ENCODE results near the gene MARCHF3. TPM values are rescaled to one million over a fixed set of nuclear protein-coding genes. Genes with fewer than 3 reads are reported as not detected.

Gene MARCHF3
- total and polyA plus RNA-seq, 10 of the 15 experiments (the other 5 are each of a cell fraction or from before 2014, with no cell fraction given): 3.6 to 24.1 (median 11.3) TPM

DNA sequence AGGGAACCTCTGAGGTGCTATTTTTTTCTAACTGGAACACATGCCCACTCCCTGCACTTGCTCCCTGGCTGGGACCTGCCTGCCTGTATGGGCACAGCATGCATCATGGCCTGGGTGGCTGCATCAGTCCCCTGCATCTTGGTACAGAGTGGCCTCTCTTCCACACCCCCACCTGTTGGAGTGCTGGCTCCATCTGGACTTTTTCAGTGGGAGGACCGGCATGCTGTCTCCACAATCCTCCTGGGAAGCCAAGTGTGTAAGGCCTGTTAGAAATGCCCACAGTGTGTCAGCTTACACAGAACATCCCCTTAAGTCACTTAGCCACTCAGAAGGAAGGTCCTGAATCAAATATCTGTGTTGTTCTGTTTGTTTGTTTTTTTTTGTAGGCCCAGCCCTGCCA is 102.9 kb downstream of the MARCHF3 start:
- RAD21 ChIA-PET (ENCODE audit: unreplicated experiment): no interaction called here
- FAIRE-seq (no peak), ATAC-seq (no peak), DNase-seq (ENCODE audit: low read depth, low spot score) (no peak)
- no TSS peak for BruUV-seq (replicated peaks)
- no peak overlapping the region for H3K4me3 ChIP-seq
- H3K9me3 ChIP-seq (replicated peaks; ENCODE audit: control insufficient read depth, insufficient read depth, low read length): no peaks in the 10 kb centered on the region
- intact Hi-C loops (cut with micrococcal nuclease; ENCODE audit: unreplicated experiment) (no loop called here), in situ Hi-C loops (cut with MboI) (no loop called here)
- no peak overlapping the region for H3K9ac ChIP-seq (ENCODE audit: control insufficient read depth, insufficient read depth, low read length)
- H4K20me1 ChIP-seq (ENCODE audit: control insufficient read depth, insufficient read depth): no peaks in the 10 kb centered on the region
- 82% methylated on average over 1 of the region's 1 CpG for WGBS (ENCODE audit: insufficient coverage, insufficient replicate concordance, low lambda C conversion rate, missing lambda C conversion rate)
- CTCF ChIA-PET: interaction anchor here (0.6 kb wide), 1 partner anchor 131 kb away, joined by 3 read pairs; no protein-coding TSS in a partner anchor
- no peaks in the 10 kb centered on the region for H3K4me1 ChIP-seq (ENCODE audit: control insufficient read depth, insufficient read depth, low read length)
- H3K27ac ChIP-seq (ENCODE audit: control insufficient read depth, insufficient read depth): no peak overlapping the region
- H2AFZ ChIP-seq (ENCODE audit: control insufficient read depth, low read depth, low read length): no peak overlapping the region
- no peaks in the 10 kb centered on the region; a peak in 1 of 4 replicates for H3K36me3 ChIP-seq (ENCODE audit: control insufficient read depth in 2 of 2, insufficient read depth in 2 of 2, low read length in 1 of 2)
- SMC1A ChIA-PET (ENCODE audit: uncharacterized antibody, unreplicated experiment): no interaction called here
- H3K4me2 ChIP-seq (ENCODE audit: control insufficient read depth, insufficient read depth): no peak overlapping the region
- no peaks in the 10 kb centered on the region for H3K79me2 ChIP-seq (ENCODE audit: control insufficient read depth, insufficient read depth, low read length)
- H3K27me3 ChIP-seq (replicated peaks in 1 of 2; ENCODE audit: control insufficient read depth in 2 of 2, insufficient read depth in 2 of 2, low read length in 1 of 2): no peaks in the 10 kb centered on the region
- TF ChIP-seq EZH2 (IDR thresholded peaks at IDR 0.05; ENCODE audit: borderline replicate concordance, control insufficient read depth, low read depth, low read length) (no peak), HDAC2 (IDR thresholded peaks at IDR 0.05) (no peak), RB1 (IDR thresholded peaks at IDR 0.05; ENCODE audit: borderline replicate concordance) (no peak), PKNOX1 (IDR thresholded peaks at IDR 0.05) (no peak), KDM1A (IDR thresholded peaks at IDR 0.05; ENCODE audit: borderline replicate concordance) (no peak), NRF1 (conservative IDR thresholded peaks at IDR 0.05; ENCODE audit: low read depth, low read length) (no peak), RFX5 (IDR thresholded peaks at IDR 0.05; ENCODE audit: low read depth, low read length) (no peak), MEF2A (IDR thresholded peaks at IDR 0.05; ENCODE audit: insufficient read depth, low read depth, low read length) (no peak), ESRRA (IDR thresholded peaks at IDR 0.05; ENCODE audit: low read length) (no peak), FOXK2 (IDR thresholded peaks at IDR 0.05) (no peak), RAD21 (IDR thresholded peaks at IDR 0.05; ENCODE audit: insufficient read depth, low read depth, low read length) (no peak), E2F4 (IDR thresholded peaks at IDR 0.05; ENCODE audit: low read depth, low read length) (no peak), MEF2B (IDR thresholded peaks at IDR 0.05; ENCODE audit: partially characterized antibody, poor library complexity, severe bottlenecking) (no peak), FOS (IDR thresholded peaks at IDR 0.05; ENCODE audit: borderline replicate concordance, extremely low read depth, insufficient read length) (no peak), ETV6 (conservative IDR thresholded peaks at IDR 0.05 in 1 of 2, IDR thresholded peaks at IDR 0.05 in 1 of 2; ENCODE audit: borderline replicate concordance in 1 of 2, low read depth in 1 of 2) (no peak), TCF12 (IDR thresholded peaks at IDR 0.05; ENCODE audit: low read depth, low read length) (no peak)
- TF ChIP-seq, protein P1, sequence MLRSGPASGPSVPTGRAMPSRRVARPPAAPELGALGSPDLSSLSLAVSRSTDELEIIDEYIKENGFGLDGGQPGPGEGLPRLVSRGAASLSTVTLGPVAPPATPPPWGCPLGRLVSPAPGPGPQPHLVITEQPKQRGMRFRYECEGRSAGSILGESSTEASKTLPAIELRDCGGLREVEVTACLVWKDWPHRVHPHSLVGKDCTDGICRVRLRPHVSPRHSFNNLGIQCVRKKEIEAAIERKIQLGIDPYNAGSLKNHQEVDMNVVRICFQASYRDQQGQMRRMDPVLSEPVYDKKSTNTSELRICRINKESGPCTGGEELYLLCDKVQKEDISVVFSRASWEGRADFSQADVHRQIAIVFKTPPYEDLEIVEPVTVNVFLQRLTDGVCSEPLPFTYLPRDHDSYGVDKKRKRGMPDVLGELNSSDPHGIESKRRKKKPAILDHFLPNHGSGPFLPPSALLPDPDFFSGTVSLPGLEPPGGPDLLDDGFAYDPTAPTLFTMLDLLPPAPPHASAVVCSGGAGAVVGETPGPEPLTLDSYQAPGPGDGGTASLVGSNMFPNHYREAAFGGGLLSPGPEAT (IDR thresholded peaks at IDR 0.05; ENCODE audit: low read depth): no peak
- TF ChIP-seq, protein P2, sequence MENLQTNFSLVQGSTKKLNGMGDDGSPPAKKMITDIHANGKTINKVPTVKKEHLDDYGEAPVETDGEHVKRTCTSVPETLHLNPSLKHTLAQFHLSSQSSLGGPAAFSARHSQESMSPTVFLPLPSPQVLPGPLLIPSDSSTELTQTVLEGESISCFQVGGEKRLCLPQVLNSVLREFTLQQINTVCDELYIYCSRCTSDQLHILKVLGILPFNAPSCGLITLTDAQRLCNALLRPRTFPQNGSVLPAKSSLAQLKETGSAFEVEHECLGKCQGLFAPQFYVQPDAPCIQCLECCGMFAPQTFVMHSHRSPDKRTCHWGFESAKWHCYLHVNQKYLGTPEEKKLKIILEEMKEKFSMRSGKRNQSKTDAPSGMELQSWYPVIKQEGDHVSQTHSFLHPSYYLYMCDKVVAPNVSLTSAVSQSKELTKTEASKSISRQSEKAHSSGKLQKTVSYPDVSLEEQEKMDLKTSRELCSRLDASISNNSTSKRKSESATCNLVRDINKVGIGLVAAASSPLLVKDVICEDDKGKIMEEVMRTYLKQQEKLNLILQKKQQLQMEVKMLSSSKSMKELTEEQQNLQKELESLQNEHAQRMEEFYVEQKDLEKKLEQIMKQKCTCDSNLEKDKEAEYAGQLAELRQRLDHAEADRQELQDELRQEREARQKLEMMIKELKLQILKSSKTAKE (IDR thresholded peaks at IDR 0.05; ENCODE audit: low read depth, poor library complexity, severe bottlenecking): no peak
- POLR2A ChIA-PET: no interaction called here

Measured in GM12878 (cell line).